ENCODE data around the gene SDK1.

SDK1 gene

GRCh38 chr7:4042402-4043045 lies 741.5 kb downstream of the SDK1 start:
- no peak overlapping the region for H3K4me3 Mint-ChIP-seq
- no peaks in the 10 kb centered on the region for H3K27me3 Mint-ChIP-seq
- intact Hi-C loops (cut with micrococcal nuclease), result no loop called here
- H3K36me3 Mint-ChIP-seq (ENCODE audit: low read depth), result no peaks in the 10 kb centered on the region
- peaks cover 1% of the 10 kb centered on the region for H3K9me3 Mint-ChIP-seq
- H3K27ac Mint-ChIP-seq, result no peak overlapping the region
- H3K4me1 Mint-ChIP-seq (ENCODE audit: low read depth), result no peaks in the 10 kb centered on the region

GRCh38 chr7:4043988-4044387 lies 742.9 kb downstream of the SDK1 start:
- Mint-ChIP-seq H3K4me1 (ENCODE audit: low read depth) (no peaks in the 10 kb centered on the region), H3K36me3 (ENCODE audit: low read depth) (no peaks in the 10 kb centered on the region), H3K9me3 (peaks cover 8% of the 10 kb centered on the region), H3K27me3 (no peaks in the 10 kb centered on the region), H3K4me3 (no peak overlapping the region), H3K27ac (no peak overlapping the region)
- intact Hi-C loops (cut with micrococcal nuclease), result no loop called here

- Mint-ChIP-seq H3K4me1 (ENCODE audit: low read depth) (no peaks in the 10 kb centered on the region), H3K27ac (no peak overlapping the region), H3K27me3 (no peaks in the 10 kb centered on the region)
Measured at GRCh38 chr7:4045450-4045849, 744.4 kb downstream of the SDK1 start.

GRCh38 chr7:4045975-4046374 lies 744.9 kb downstream of the SDK1 start:
- H3K4me3 Mint-ChIP-seq, result no peak overlapping the region
- no peaks in the 10 kb centered on the region for H3K36me3 Mint-ChIP-seq (ENCODE audit: low read depth)
- H3K4me1 Mint-ChIP-seq (ENCODE audit: low read depth), result no peaks in the 10 kb centered on the region
- intact Hi-C loops (cut with micrococcal nuclease), result no loop called here
- no peaks in the 10 kb centered on the region for H3K27me3 Mint-ChIP-seq
- H3K27ac Mint-ChIP-seq, result no peak overlapping the region
- H3K9me3 Mint-ChIP-seq, result peaks cover 8% of the 10 kb centered on the region

More at GRCh38 chr7:4045450-4045849, 744.4 kb downstream of the SDK1 start:
- H3K4me3 Mint-ChIP-seq, result no peak overlapping the region
- no peaks in the 10 kb centered on the region for H3K36me3 Mint-ChIP-seq (ENCODE audit: low read depth)
- intact Hi-C loops (cut with micrococcal nuclease), result no loop called here
- H3K9me3 Mint-ChIP-seq, result peaks cover 8% of the 10 kb centered on the region

- no peaks in the 10 kb centered on the region for H3K4me1 Mint-ChIP-seq (ENCODE audit: low read depth)
- no peaks in the 10 kb centered on the region for H3K27me3 Mint-ChIP-seq
- intact Hi-C loops (cut with micrococcal nuclease), result no loop called here
- H3K27ac Mint-ChIP-seq, result no peak overlapping the region
- peaks cover 12% of the 10 kb centered on the region for H3K9me3 Mint-ChIP-seq
- H3K4me3 Mint-ChIP-seq, result no peak overlapping the region
- H3K36me3 Mint-ChIP-seq (ENCODE audit: low read depth), result no peaks in the 10 kb centered on the region
Measured at GRCh38 chr7:4048336-4048735, 747.3 kb downstream of the SDK1 start.

- Mint-ChIP-seq H3K36me3 (ENCODE audit: low read depth) (no peaks in the 10 kb centered on the region), H3K4me3 (no peak overlapping the region), H3K4me1 (ENCODE audit: low read depth) (no peaks in the 10 kb centered on the region), H3K27me3 (no peaks in the 10 kb centered on the region), H3K27ac (no peak overlapping the region), H3K9me3 (peaks cover 16% of the 10 kb centered on the region)
- intact Hi-C loops (cut with micrococcal nuclease), result no loop called here
Measured at GRCh38 chr7:4049202-4049601, 748.1 kb downstream of the SDK1 start.

- Mint-ChIP-seq H3K4me1 (ENCODE audit: low read depth) (no peaks in the 10 kb centered on the region), H3K27me3 (no peaks in the 10 kb centered on the region)
- intact Hi-C loops (cut with micrococcal nuclease), result no loop called here
Measured at GRCh38 chr7:4050126-4050660, 749.1 kb downstream of the SDK1 start.

GRCh38 chr7:4051696-4052095 lies 750.6 kb downstream of the SDK1 start:
- H3K27me3 Mint-ChIP-seq, result no peaks in the 10 kb centered on the region
- H3K9me3 Mint-ChIP-seq, result peaks cover 21% of the 10 kb centered on the region
- no peak overlapping the region for H3K27ac Mint-ChIP-seq
- H3K4me3 Mint-ChIP-seq, result no peak overlapping the region
- no peaks in the 10 kb centered on the region for H3K36me3 Mint-ChIP-seq (ENCODE audit: low read depth)
- H3K4me1 Mint-ChIP-seq (ENCODE audit: low read depth), result no peaks in the 10 kb centered on the region
- intact Hi-C loops (cut with micrococcal nuclease), result no loop called here

More at GRCh38 chr7:4050126-4050660, 749.1 kb downstream of the SDK1 start:
- no peak overlapping the region for H3K4me3 Mint-ChIP-seq
- peaks cover 16% of the 10 kb centered on the region for H3K9me3 Mint-ChIP-seq
- H3K27ac Mint-ChIP-seq, result no peak overlapping the region
- no peaks in the 10 kb centered on the region for H3K36me3 Mint-ChIP-seq (ENCODE audit: low read depth)

- Mint-ChIP-seq H3K9me3 (peaks cover 25% of the 10 kb centered on the region), H3K36me3 (ENCODE audit: low read depth) (no peaks in the 10 kb centered on the region), H3K4me3 (no peak overlapping the region), H3K27me3 (no peaks in the 10 kb centered on the region), H3K4me1 (ENCODE audit: low read depth) (no peaks in the 10 kb centered on the region), H3K27ac (no peak overlapping the region)
- intact Hi-C loops (cut with micrococcal nuclease), result no loop called here
Measured at GRCh38 chr7:4052130-4052529, 751.1 kb downstream of the SDK1 start.

- Mint-ChIP-seq H3K36me3 (ENCODE audit: low read depth) (no peaks in the 10 kb centered on the region), H3K4me3 (no peak overlapping the region), H3K4me1 (ENCODE audit: low read depth) (no peaks in the 10 kb centered on the region), H3K27ac (no peak overlapping the region), H3K27me3 (no peaks in the 10 kb centered on the region), H3K9me3 (peaks cover 37% of the 10 kb centered on the region)
- intact Hi-C loops (cut with micrococcal nuclease), result no loop called here
Measured at GRCh38 chr7:4054158-4054557, 753.1 kb downstream of the SDK1 start.

- Mint-ChIP-seq H3K36me3 (ENCODE audit: low read depth) (no peaks in the 10 kb centered on the region), H3K4me1 (ENCODE audit: low read depth) (no peaks in the 10 kb centered on the region), H3K4me3 (no peak overlapping the region), H3K27ac (no peak overlapping the region), H3K9me3 (peaks cover 46% of the 10 kb centered on the region), H3K27me3 (no peaks in the 10 kb centered on the region)
- intact Hi-C loops (cut with micrococcal nuclease), result no loop called here
Measured at GRCh38 chr7:4056552-4057288, 755.7 kb downstream of the SDK1 start.

- no peaks in the 10 kb centered on the region for H3K36me3 Mint-ChIP-seq (ENCODE audit: low read depth)
- no peak overlapping the region for H3K4me3 Mint-ChIP-seq
Measured at GRCh38 chr7:4057289-4057616, 756.2 kb downstream of the SDK1 start.

GRCh38 chr7:4058158-4058557 lies 757.1 kb downstream of the SDK1 start:
- Mint-ChIP-seq H3K4me1 (ENCODE audit: low read depth) (no peaks in the 10 kb centered on the region), H3K9me3 (peaks cover 43% of the 10 kb centered on the region), H3K27ac (no peak overlapping the region), H3K4me3 (no peak overlapping the region), H3K36me3 (ENCODE audit: low read depth) (no peaks in the 10 kb centered on the region), H3K27me3 (no peaks in the 10 kb centered on the region)
- intact Hi-C loops (cut with micrococcal nuclease), result no loop called here

More at GRCh38 chr7:4057289-4057616, 756.2 kb downstream of the SDK1 start:
- Mint-ChIP-seq H3K27ac (no peak overlapping the region), H3K4me1 (ENCODE audit: low read depth) (no peaks in the 10 kb centered on the region), H3K9me3 (peaks cover 46% of the 10 kb centered on the region), H3K27me3 (no peaks in the 10 kb centered on the region)
- intact Hi-C loops (cut with micrococcal nuclease), result no loop called here

- Mint-ChIP-seq H3K27ac (no peak overlapping the region), H3K4me1 (ENCODE audit: low read depth) (no peaks in the 10 kb centered on the region), H3K27me3 (no peaks in the 10 kb centered on the region), H3K9me3 (peaks cover 3% of the 10 kb centered on the region), H3K36me3 (ENCODE audit: low read depth) (no peaks in the 10 kb centered on the region), H3K4me3 (no peak overlapping the region)
- intact Hi-C loops (cut with micrococcal nuclease), result no loop called here
Measured at GRCh38 chr7:4065190-4065589, 764.1 kb downstream of the SDK1 start.
